ENCODE results near the gene ITPRIPL2. TPM values are rescaled to one million over a fixed set of nuclear protein-coding genes. Genes with fewer than 3 reads are reported as not detected.

The ITPRIPL2 gene
- total and polyA plus RNA-seq, 2 of the 13 experiments (the other 11 are each of a cell fraction or from before 2014, with no cell fraction given): 5.9 to 12.6 TPM

GRCh38 chr16:19093631-19094541, 19.9 kb upstream of the ITPRIPL2 start (continued):
- TF ChIP-seq AHDC1 (CRISPR knock-in tag; IDR thresholded peaks at IDR 0.05; ENCODE audit: borderline replicate concordance) (peak; percentile 59), NFIB (CRISPR knock-in tag; IDR thresholded peaks at IDR 0.05; ENCODE audit: borderline replicate concordance) (no peak), RAD21 (CRISPR knock-in tag; IDR thresholded peaks at IDR 0.05) (no peak), ZNF33A (CRISPR knock-in tag; IDR thresholded peaks at IDR 0.05; ENCODE audit: borderline replicate concordance) (peak; percentile 77; the same call in 1 of the 2 replicates), ZNF225 (CRISPR knock-in tag; IDR thresholded peaks at IDR 0.05) (no peak), ZNF770 (CRISPR knock-in tag; IDR thresholded peaks at IDR 0.05) (no peak), ZNF501 (CRISPR knock-in tag; IDR thresholded peaks at IDR 0.05) (0 out of 2 replicates have a peak, but pooled peaks have one; percentile 58), ZNF768 (CRISPR knock-in tag; IDR thresholded peaks at IDR 0.05) (no peak), FOXA3 (CRISPR knock-in tag; IDR thresholded peaks at IDR 0.05) (peak; percentile 80), HDAC2 (CRISPR knock-in tag; IDR thresholded peaks at IDR 0.05) (peak; percentile 58; the same call in 1 of the 2 replicates), FOXK1 (CRISPR knock-in tag; IDR thresholded peaks at IDR 0.05; ENCODE audit: borderline replicate concordance, low read depth) (0 out of 2 replicates have a peak, but pooled peaks have one; percentile 18), ZNF550 (CRISPR knock-in tag; IDR thresholded peaks at IDR 0.05; ENCODE audit: borderline replicate concordance) (peak; percentile 85; the same call in 1 of the 2 replicates), ZNF512 (CRISPR knock-in tag; IDR thresholded peaks at IDR 0.05) (peak; percentile 79), IKZF4 (CRISPR knock-in tag; IDR thresholded peaks at IDR 0.05; ENCODE audit: borderline replicate concordance, low read depth, not compliant biosample characterization) (no peak)

Data from HepG2 (cell line).